ENCODE measurements around the gene SLIT1. TPM values are rescaled to one million over a fixed set of nuclear protein-coding genes. Genes with fewer than 3 reads are reported as not detected.
A peak's percentile ranks its signal among the peaks of the same experiment; 100 is the strongest.

SLIT1 gene
- polyA plus RNA-seq, 4 donors, result 5.4 to 7.7 (median 6.9) TPM

GRCh38 chr10:97204826-97205679 lies 19.3 kb upstream of the SLIT1 start:
- DNase-seq (ENCODE audit: low read depth in 4 of 4, low spot score in 3 of 4), result no peak

GRCh38 chr10:97203220-97203619 lies 17.5 kb upstream of the SLIT1 start:
- no peak for DNase-seq (ENCODE audit: low read depth in 4 of 4, low spot score in 3 of 4)

DNA sequence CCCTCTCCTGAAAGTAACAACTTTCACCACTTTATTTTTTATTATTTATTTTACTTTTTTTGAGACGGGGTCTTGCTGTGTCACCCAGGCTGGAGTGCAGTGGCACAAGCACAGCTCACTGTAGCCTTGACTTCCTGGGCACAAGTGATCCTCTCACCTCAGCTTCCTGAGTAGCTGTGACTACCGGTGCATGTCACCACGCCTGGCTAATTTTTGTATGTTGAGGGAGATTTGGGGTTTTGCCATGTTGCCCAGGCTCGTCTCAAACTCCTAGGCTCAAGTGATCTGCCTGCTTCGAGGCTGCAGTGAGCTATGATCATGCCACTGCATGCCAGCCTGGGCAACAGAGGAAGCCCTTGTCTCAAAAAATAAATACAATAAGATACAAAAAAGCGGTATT lies 14.9 kb upstream of the SLIT1 start:
- no peak for DNase-seq (ENCODE audit: low read depth in 4 of 4, low spot score in 3 of 4)

GRCh38 chr10:97199152-97199551 lies 13.4 kb upstream of the SLIT1 start:
- DNase-seq (ENCODE audit: low read depth in 4 of 4, low spot score in 3 of 4), result no peak

DNA sequence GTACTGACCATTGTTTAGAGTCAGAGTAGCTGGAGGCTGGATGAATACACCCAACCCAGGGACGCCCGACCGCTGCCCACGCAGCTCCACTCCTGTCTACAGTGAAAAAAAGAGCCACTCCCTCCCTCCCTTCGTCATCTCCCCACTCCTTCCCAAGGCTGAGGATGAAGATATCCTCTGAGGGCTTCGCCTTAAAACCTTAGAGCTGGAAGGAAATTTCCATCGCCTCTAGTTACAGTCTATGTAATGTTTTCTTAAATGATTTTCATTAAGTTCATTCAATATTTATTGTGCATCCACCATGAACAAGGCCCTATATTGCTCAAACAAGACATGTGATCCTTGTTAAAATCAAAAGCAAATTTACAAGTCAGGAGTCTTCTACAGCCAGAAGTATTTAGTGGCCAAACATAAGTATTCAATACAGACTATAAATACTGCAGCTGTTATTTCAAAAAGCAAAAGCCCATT lies 11.3 kb upstream of the SLIT1 start:
- DNase-seq (ENCODE audit: low read depth in 4 of 4, low spot score in 3 of 4), result no peak

DNA sequence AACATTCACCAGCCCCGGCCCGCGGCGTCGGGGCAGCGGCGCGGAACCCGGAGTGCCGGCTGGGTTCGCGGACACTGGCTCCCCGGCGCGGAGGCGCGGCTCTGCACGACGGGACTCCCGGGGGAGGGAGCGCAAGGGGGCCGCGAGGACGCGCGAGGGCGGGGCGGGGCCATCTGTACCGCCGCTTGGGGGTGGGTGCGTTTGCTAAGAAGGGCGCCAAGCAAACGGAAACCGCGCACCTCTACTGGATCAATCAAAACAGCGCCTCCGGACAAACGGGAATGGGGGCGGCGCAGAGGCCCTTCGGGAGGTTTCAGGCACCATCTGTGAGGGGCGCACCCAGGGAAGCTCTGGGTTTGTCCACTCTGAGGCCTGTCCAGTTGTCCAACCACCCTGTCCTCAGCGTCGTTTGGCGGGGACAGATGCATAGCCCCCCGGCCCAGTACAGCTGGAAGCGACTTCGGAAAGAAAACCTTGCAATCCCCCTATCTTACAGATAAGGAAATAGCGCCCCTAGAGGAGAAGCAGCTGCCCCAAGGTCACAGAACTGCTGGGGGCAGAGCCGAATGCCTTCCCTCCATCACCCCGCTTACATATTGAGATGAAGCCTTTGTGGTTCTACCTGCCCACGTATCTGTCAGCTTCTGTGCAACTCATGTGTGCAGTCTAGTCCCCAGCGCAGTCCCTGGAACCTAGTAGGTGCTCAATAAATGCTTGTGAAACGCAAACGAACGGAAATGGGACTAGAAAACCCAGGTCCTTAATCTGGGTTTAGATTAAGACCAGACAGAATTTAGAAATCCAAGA lies 10.7 kb upstream of the SLIT1 start:
- peak in 1 of 4 donors; percentile 35 for DNase-seq (ENCODE audit: low read depth in 4 of 4, low spot score in 3 of 4)

DNA sequence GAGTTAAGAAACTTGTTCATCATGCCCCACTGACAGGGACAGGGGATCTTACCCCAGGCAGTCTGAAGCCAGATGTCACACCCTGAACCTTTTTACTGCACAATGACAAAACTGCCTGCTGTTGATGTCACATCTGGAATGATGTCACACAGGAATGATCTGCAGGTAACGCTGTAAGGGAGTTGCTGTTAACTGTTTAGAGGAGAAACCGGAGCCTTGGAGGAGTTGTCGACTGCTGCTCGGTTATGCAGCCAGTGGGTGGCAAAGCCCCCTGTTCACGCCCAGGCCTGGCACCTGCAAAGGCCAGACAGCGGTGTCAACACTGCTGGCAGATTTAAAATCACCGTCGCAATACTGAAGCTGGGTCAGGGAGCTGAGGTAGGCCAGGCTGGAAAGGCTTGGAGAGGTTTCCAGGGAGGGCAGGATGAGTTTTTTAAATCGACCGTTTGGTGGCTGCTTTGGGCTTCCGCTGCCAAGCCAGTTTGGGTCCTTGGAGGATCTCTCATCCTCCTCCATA lies 10.0 kb upstream of the SLIT1 start:
- DNase-seq (ENCODE audit: low read depth in 4 of 4, low spot score in 3 of 4), result no peak

DNA sequence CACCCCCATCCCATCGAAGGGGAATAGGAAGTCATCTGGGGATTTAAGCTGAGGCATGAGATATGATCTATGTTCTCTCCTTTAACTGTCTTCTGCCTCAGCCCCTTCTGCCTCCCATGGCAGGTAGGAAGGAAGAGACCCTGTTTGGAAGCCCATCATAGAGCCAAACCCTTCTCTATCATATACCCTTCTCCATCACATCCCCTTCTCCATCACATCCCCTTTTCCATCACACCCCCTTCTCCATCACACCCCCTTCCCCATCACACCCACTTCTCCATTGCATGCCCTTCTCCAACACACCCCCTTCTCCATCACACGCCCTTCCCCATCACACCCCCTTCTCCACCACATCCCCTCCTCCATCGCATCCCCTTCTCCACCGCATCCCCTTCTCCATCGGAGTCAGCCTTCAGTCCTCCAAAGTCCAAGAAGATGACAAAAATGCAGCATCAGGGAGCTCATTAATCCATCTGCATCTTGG lies 7.2 kb upstream of the SLIT1 start:
- DNase-seq (ENCODE audit: low read depth in 4 of 4, low spot score in 3 of 4), result no peak

DNA sequence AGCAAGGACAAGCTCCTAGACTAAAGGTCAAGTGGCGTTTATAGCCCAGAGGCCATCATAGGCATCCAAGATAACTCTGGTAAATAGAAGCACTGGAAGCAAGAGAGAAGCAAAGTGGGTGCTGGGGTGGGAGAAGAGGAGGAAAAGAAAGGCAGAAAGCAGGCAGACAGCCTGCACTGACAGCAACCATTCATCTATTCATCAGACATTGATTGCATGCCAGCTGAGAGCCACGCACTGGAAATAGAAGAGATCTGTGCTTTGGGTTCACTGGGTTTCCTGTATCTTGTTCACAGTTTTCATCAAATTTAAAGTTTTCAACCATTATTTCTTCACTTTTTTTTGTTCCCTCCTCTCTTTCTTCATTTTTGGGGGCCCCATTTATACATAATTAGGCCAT lies 4.7 kb upstream of the SLIT1 start:
- no peak for DNase-seq (ENCODE audit: low read depth in 4 of 4, low spot score in 3 of 4)

DNA sequence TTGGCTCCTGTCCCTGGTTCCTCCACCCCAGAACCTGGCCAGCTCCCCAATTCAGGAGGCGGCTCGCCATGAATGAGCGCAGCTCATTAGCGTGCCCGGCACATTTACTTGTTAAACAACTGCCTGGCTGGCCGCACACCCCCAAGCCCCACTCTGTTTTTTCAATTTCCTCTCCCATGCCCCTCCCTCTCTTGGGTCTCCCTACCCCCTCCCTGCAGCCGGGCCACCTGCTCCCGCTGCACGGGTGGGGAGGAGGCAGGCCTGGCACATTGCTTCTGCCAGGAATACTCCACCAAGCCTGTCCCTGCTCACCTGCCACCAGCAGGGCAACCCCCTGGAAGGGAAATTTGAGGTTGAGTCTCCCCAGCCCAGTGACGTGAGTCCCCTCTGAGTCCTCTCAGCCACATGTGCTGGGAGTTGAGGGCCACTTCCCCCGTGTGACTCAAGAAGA lies 2.5 kb upstream of the SLIT1 start:
- DNase-seq (ENCODE audit: low read depth in 4 of 4, low spot score in 3 of 4), result no peak

DNA sequence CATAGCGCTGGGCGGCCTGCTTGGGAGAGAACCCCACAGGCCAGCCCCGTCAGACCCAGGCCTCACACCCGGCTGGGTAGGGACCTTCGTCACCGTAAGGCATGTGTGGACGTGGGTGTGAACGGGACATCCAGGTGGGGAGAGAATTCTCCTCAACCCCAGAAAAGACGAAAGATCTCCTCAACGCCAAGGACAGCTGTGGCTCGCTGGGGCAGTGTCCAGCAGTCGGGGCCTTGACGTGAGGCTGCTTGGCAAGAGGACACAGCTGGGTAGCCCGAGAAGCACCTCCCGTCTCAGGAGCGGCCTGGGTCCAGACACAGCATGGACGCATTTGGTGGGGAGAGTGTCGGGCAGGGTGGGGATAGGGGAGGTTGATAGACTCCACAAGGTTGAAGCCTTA lies 1.2 kb upstream of the SLIT1 start:
- no peak for DNase-seq (ENCODE audit: low read depth in 4 of 4, low spot score in 3 of 4)

GRCh38 chr10:97184971-97185325 lies 811 bp downstream of the SLIT1 start:
- no peak for DNase-seq (ENCODE audit: low read depth in 4 of 4, low spot score in 3 of 4)

- DNase-seq (ENCODE audit: low read depth in 4 of 4, low spot score in 3 of 4), result no peak
These were observed 2.4 kb downstream of the SLIT1 start for GRCh38 chr10:97183314-97183713.

DNA sequence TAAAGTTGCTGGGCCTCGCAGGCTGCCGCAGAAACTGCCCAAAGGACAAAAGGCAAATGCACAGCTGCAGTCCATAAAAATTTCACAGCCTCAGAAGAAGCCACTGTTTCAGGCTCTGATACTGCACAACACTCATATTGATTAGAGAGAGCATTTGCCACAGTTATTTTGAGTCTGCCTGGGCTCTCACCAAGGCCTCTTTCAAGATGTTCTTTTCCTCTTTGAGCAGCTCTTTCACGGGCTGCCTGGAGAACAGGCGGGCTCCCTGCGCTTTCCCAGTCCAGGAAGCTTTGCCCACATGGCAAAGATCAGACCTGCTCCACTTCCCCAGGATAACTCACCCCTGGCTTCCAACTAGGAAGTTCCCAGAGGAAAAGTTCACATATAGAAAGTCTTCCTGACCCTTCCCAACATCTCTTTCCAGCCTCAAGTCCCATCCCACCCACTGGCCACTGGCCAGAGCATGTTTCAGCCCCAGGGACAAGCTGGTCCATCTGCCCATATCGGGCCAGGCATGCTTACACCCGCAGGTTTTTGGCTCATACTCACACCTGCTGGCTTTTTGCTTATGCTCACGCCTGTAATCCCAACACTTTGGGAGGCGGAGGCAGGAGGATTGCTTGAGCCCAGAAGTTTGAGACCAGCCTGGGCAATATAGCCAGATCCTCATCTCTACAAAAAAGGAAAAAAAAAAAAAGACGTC lies 3.3 kb downstream of the SLIT1 start:
- no peak for DNase-seq (ENCODE audit: low read depth in 4 of 4, low spot score in 3 of 4)

DNA sequence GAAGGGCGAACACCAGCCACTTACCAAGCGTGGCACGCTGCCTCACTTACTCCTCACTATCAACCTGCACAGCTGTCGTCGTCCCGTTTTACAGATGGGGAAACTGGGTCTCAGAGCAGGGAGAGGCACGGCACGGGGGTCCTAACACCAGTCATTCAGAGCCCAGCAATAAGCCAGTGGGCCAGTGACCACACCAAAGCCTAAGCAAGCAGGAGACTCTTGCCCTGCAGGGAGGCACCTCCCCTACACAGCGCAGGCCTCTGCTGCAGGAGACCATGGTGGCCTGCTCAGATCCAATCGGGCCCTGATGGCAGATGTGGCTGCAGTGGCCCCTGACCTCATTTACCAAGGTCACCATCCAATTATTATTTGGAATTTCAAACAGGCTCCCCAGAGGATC lies 4.8 kb downstream of the SLIT1 start:
- DNase-seq (ENCODE audit: low read depth in 4 of 4, low spot score in 3 of 4), result no peak

GRCh38 chr10:97180363-97180755 lies 5.4 kb downstream of the SLIT1 start:
- no peak for DNase-seq (ENCODE audit: low read depth in 4 of 4, low spot score in 3 of 4)

DNA sequence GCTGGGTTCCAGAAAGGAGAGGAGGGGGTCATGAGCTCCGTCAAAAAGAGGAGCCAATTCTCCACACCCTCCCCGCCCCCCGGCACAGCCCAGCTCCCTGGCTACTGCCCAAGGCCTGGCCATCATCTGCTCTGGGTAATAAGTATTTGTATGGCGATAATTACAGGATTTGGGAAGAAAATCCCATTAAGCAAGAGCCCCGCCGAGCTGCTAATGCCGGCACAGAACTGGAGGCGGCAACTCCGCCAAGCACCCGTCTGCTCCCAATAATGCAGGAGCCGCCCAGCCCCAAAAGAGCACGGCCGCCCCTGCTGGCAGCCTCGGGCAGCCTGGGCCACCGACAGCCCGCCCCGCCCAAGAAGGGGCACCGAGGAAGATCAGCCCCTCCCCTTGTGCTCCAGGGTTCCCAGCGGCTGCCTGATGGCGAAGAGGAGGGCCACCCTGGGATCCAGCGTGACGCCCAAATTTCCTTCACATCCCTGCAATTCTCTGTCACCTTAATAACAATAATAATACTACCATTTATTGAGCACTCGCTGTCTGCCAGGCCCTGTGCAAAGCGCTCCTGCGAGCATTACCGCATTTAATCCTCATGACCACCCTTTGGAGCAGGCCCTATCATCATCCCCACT lies 5.9 kb downstream of the SLIT1 start:
- DNase-seq (ENCODE audit: low read depth in 4 of 4, low spot score in 3 of 4), result no peak

GRCh38 chr10:97179311-97179710 lies 6.4 kb downstream of the SLIT1 start:
- no peak for DNase-seq (ENCODE audit: low read depth in 4 of 4, low spot score in 3 of 4)

GRCh38 chr10:97178074-97178473 lies 7.7 kb downstream of the SLIT1 start:
- DNase-seq (ENCODE audit: low read depth in 4 of 4, low spot score in 3 of 4), result no peak

- DNase-seq (ENCODE audit: low read depth in 4 of 4, low spot score in 3 of 4), result no peak
These were observed 9.5 kb downstream of the SLIT1 start for GRCh38 chr10:97176226-97176625.
